ENCODE measurements around the gene CLIC4. TPM values are rescaled to one million over a fixed set of nuclear protein-coding genes. Genes with fewer than 3 reads are reported as not detected.

The CLIC4 gene
- total and polyA plus RNA-seq, 2 experiments from 2014 or later = 92.5 to 308 TPM

DNA sequence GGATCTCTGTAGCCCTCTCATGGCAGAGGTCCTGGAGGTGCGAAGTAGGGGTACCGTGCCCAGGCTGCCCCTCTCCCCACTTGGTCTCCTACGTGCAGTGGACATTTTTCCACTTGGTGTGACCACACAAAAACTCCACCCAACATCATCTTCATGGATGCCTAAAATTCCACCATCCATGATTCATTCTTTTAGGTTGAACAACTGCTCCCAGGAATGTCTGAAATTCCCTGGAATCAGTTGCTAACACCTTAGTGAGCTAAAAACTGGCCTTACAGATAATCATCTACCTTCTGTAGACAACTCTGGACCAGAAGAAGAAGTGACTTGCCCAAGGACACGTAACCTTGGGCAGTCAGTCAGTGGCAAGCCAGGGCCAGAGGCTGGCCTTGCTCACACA lies 32.1 kb upstream of the CLIC4 start (continued):
- TF ChIP-seq EZH2 (IDR thresholded peaks at IDR 0.05; ENCODE audit: low read depth, unreplicated experiment) = no peak
- TF ChIP-seq EZH2phosphoT487 (IDR thresholded peaks at IDR 0.05; ENCODE audit: unreplicated experiment) = no peak
- TF ChIP-seq JUNB (IDR thresholded peaks at IDR 0.05; ENCODE audit: unreplicated experiment) = no peak
- TF ChIP-seq NANOG (IDR thresholded peaks at IDR 0.05; ENCODE audit: borderline replicate concordance) = no peak
- TF ChIP-seq STAT1 (IDR thresholded peaks at IDR 0.05; ENCODE audit: unreplicated experiment) = no peak
- TF ChIP-seq, protein P1, sequence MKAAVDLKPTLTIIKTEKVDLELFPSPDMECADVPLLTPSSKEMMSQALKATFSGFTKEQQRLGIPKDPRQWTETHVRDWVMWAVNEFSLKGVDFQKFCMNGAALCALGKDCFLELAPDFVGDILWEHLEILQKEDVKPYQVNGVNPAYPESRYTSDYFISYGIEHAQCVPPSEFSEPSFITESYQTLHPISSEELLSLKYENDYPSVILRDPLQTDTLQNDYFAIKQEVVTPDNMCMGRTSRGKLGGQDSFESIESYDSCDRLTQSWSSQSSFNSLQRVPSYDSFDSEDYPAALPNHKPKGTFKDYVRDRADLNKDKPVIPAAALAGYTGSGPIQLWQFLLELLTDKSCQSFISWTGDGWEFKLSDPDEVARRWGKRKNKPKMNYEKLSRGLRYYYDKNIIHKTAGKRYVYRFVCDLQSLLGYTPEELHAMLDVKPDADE (IDR thresholded peaks at IDR 0.05) = no peak
- TF ChIP-seq, protein P2, sequence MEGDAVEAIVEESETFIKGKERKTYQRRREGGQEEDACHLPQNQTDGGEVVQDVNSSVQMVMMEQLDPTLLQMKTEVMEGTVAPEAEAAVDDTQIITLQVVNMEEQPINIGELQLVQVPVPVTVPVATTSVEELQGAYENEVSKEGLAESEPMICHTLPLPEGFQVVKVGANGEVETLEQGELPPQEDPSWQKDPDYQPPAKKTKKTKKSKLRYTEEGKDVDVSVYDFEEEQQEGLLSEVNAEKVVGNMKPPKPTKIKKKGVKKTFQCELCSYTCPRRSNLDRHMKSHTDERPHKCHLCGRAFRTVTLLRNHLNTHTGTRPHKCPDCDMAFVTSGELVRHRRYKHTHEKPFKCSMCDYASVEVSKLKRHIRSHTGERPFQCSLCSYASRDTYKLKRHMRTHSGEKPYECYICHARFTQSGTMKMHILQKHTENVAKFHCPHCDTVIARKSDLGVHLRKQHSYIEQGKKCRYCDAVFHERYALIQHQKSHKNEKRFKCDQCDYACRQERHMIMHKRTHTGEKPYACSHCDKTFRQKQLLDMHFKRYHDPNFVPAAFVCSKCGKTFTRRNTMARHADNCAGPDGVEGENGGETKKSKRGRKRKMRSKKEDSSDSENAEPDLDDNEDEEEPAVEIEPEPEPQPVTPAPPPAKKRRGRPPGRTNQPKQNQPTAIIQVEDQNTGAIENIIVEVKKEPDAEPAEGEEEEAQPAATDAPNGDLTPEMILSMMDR (conservative IDR thresholded peaks at IDR 0.05; ENCODE audit: low read depth in 2 of 2) = no peak

DNA sequence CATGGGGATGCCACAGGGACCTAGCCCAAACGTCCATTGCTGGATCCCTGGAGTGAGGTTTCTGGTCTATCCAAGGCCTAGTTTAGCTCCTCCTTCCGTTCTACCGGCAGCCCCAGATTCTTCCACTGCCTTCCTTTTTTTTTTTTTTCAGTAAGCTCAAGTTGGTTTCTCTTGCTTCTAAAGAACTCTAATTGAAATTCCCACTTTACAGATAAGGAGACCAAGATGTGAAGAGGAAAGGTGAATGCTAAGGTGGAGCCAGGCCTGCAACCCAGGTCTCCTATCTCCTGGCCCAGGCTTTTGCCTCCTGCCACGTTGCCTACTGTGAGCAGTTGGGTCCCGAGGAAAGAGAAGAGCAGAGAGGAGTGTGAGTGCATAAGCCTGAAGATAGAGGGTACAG lies 31.5 kb upstream of the CLIC4 start:
- no peak for TF ChIP-seq ZNF331 (CRISPR knock-in tag; IDR thresholded peaks at IDR 0.05; ENCODE audit: low read depth)
- no peak for TF ChIP-seq CREB1 (CRISPR knock-in tag; IDR thresholded peaks at IDR 0.05; ENCODE audit: low read depth)
- TF ChIP-seq, protein P3, sequence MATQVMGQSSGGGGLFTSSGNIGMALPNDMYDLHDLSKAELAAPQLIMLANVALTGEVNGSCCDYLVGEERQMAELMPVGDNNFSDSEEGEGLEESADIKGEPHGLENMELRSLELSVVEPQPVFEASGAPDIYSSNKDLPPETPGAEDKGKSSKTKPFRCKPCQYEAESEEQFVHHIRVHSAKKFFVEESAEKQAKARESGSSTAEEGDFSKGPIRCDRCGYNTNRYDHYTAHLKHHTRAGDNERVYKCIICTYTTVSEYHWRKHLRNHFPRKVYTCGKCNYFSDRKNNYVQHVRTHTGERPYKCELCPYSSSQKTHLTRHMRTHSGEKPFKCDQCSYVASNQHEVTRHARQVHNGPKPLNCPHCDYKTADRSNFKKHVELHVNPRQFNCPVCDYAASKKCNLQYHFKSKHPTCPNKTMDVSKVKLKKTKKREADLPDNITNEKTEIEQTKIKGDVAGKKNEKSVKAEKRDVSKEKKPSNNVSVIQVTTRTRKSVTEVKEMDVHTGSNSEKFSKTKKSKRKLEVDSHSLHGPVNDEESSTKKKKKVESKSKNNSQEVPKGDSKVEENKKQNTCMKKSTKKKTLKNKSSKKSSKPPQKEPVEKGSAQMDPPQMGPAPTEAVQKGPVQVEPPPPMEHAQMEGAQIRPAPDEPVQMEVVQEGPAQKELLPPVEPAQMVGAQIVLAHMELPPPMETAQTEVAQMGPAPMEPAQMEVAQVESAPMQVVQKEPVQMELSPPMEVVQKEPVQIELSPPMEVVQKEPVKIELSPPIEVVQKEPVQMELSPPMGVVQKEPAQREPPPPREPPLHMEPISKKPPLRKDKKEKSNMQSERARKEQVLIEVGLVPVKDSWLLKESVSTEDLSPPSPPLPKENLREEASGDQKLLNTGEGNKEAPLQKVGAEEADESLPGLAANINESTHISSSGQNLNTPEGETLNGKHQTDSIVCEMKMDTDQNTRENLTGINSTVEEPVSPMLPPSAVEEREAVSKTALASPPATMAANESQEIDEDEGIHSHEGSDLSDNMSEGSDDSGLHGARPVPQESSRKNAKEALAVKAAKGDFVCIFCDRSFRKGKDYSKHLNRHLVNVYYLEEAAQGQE (IDR thresholded peaks at IDR 0.05; ENCODE audit: unreplicated experiment) = no peak
- TF ChIP-seq, protein P2 (conservative IDR thresholded peaks at IDR 0.05; ENCODE audit: low read depth in 2 of 2) = no peak
- TF ChIP-seq, protein P1 (IDR thresholded peaks at IDR 0.05) = no peak
- Histone ChIP-seq H3K36me3 (ENCODE audit: insufficient read depth) (no peaks in the 10 kb centered on the region), H2AFZ (no peak overlapping the region), H3K27me3 (ENCODE audit: insufficient read depth) (no peaks in the 10 kb centered on the region), H4K20me1 (replicated peaks; ENCODE audit: insufficient read depth) (no peaks in the 10 kb centered on the region), H3K9me2 (ENCODE audit: insufficient read depth) (no peaks in the 10 kb centered on the region), H3K4me1 (ENCODE audit: insufficient read depth) (no peaks in the 10 kb centered on the region), H3K4me3 (no peak overlapping the region), H3K4me2 (no peak overlapping the region), H3K27ac (ENCODE audit: low read depth) (no peak overlapping the region), H3K79me2 (replicated peaks; ENCODE audit: insufficient read depth) (no peaks in the 10 kb centered on the region), H3F3A (replicated peaks; ENCODE audit: low read depth) (no peaks in the 10 kb centered on the region)
- DNase-seq (ENCODE audit: low spot score) (no peak), ATAC-seq (no peak)
- H3K4me3 Mint-ChIP-seq = no peak overlapping the region
- H3K27ac Mint-ChIP-seq = no peak overlapping the region
- no peaks in the 10 kb centered on the region for H3K36me3 Mint-ChIP-seq (ENCODE audit: low read depth)
- no peaks in the 10 kb centered on the region for H3K9me3 Mint-ChIP-seq
- H3K27me3 Mint-ChIP-seq (ENCODE audit: insufficient read depth, low read depth, poor library complexity) = peaks cover 6% of the 10 kb centered on the region
- H3K4me1 Mint-ChIP-seq = no peaks in the 10 kb centered on the region; the same call in 2 of the 3 replicates

Measured in GM23338 (cell line).